Tibial nerve (tissue), 4 donors: ENCODE measurements around the gene P2RY8. TPM values are rescaled to one million over a fixed set of nuclear protein-coding genes. Genes with fewer than 3 reads are reported as not detected.
"Not testable (repeated sequence)": the region's sequence is repeated elsewhere in the genome, so short reads cannot be mapped to it uniquely, and the experiment has no call there.

Source experiments
- DNase-seq, 2 donors: peaks; one replicate each; pipeline ENCODE4 v3.0.0-alpha.2; 2019; ENCODE audit warnings: low spot score in 2 of 2
- H3K27ac ChIP-seq, 4 donors: fragments of 200-600 bp; sonication (generic) in 3 of 4; one replicate each; pipeline ENCODE4 v1.5.1; 2017 to 2019; ENCODE audit warnings: mild to moderate bottlenecking in 1 of 4
- H3K27me3 ChIP-seq, 2 donors: fragments of 200-600 bp; sonication (generic) in 1 of 2; one replicate each; pipeline versions ENCODE4 v1.5.1 to v1.6.0; 2017 to 2019
- H3K36me3 ChIP-seq, 3 donors: fragments of 200-600 bp; sonication (generic); one replicate each; pipeline ENCODE4 v1.5.1; 2018 to 2019
- H3K4me1 ChIP-seq, 4 donors: fragments of 200-600 bp; sonication (generic) in 3 of 4; one replicate each; pipeline ENCODE4 v1.5.1; 2017 to 2019
- H3K4me3 ChIP-seq, 4 donors: fragments of 200-600 bp; sonication (generic) in 3 of 4; one replicate each; pipeline ENCODE4 v1.5.1; 2017 to 2019; ENCODE audit warnings: mild to moderate bottlenecking in 1 of 4, moderate library complexity in 1 of 4
- H3K9me3 ChIP-seq, 4 donors: fragments of 200-600 bp; sonication (generic) in 3 of 4; one replicate each; pipeline ENCODE4 v1.5.1; 2017 to 2019
- EP300 ChIP-seq, 2 donors: sonication (generic); formaldehyde crosslinking; IDR thresholded peaks; one replicate each; pipeline ENCODE4 v1.6.1; 2017; ENCODE audit warnings: antibody characterized with exemption in 2 of 2, mild to moderate bottlenecking in 1 of 2
- POLR2A ChIP-seq, 2 donors: fragments of 450-650 bp; IDR thresholded peaks; one replicate each; pipeline ENCODE4 v1.6.1; 2017; ENCODE audit warnings: antibody characterized with exemption in 2 of 2, mild to moderate bottlenecking in 2 of 2, moderate library complexity in 2 of 2
- WGBS, 2 donors: methylation state at CpG; one replicate each; pipeline ENCODE4 v1.1.5; 2018; 5-methylcytosine and 5-hydroxymethylcytosine counted together
- total RNA-seq, 4 donors: library from RNA; depleted of rRNA; stranded (reverse); fragments of >200 nt; gene quantifications; one replicate each; pipeline ENCODE4 v1.1.0, GENCODE V29; 2016
- TF ChIP-seq, protein P1 (sequence below), 5 experiments: fragments of 200-600 bp in 3 of 5; fragments of 450-650 bp in 2 of 5; sonication (generic) in 3 of 5; IDR thresholded peaks; one replicate each; pipeline ENCODE4 v1.5.1; 2016 to 2019; ENCODE audit warnings: antibody characterized with exemption in 5 of 5, mild to moderate bottlenecking in 3 of 5, moderate library complexity in 2 of 5

The P2RY8 gene
- total RNA-seq, 4 donors from 2014 or later: 0.84 to 2.8 (median 1.2) TPM

DNA sequence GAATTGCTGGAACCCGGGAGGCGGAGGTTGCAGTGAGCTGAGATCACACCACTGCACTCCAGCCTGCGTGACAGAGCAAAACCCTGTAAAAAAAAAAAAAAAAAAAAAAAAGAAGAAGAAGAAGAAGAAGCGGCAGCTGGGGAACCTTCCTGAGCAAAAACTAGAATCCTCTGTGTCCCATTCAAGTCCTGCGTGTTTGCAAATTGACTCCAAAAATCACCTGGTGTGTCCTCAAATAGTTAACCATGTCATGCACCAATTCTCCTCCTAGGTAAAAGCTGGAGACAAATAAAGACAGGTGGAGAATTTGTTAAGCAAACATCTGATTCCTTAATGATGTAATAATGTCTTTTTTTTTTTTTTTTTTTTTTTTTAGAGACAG is 52.4 kb downstream of the P2RY8 start:
- TF ChIP-seq EP300 (IDR thresholded peaks at IDR 0.05): no peak
- no peak for TF ChIP-seq POLR2A (IDR thresholded peaks at IDR 0.05)
- TF ChIP-seq, protein P1, sequence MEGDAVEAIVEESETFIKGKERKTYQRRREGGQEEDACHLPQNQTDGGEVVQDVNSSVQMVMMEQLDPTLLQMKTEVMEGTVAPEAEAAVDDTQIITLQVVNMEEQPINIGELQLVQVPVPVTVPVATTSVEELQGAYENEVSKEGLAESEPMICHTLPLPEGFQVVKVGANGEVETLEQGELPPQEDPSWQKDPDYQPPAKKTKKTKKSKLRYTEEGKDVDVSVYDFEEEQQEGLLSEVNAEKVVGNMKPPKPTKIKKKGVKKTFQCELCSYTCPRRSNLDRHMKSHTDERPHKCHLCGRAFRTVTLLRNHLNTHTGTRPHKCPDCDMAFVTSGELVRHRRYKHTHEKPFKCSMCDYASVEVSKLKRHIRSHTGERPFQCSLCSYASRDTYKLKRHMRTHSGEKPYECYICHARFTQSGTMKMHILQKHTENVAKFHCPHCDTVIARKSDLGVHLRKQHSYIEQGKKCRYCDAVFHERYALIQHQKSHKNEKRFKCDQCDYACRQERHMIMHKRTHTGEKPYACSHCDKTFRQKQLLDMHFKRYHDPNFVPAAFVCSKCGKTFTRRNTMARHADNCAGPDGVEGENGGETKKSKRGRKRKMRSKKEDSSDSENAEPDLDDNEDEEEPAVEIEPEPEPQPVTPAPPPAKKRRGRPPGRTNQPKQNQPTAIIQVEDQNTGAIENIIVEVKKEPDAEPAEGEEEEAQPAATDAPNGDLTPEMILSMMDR (IDR thresholded peaks at IDR 0.05): no peak
- DNase-seq: no peak
- 79 to 87% methylated on average over 5 of the region's 5 CpGs for WGBS, 2 donors
- no peaks in the 10 kb centered on the region for H3K4me1 ChIP-seq
- H3K36me3 ChIP-seq: no peaks in the 10 kb centered on the region
- no peak overlapping the region for H3K27ac ChIP-seq
- H3K27me3 ChIP-seq: no peaks in the 10 kb centered on the region
- no peak overlapping the region for H3K4me3 ChIP-seq
- peaks cover 0 to 23% (median 1%) of the 10 kb centered on the region in 4 donors for H3K9me3 ChIP-seq

DNA sequence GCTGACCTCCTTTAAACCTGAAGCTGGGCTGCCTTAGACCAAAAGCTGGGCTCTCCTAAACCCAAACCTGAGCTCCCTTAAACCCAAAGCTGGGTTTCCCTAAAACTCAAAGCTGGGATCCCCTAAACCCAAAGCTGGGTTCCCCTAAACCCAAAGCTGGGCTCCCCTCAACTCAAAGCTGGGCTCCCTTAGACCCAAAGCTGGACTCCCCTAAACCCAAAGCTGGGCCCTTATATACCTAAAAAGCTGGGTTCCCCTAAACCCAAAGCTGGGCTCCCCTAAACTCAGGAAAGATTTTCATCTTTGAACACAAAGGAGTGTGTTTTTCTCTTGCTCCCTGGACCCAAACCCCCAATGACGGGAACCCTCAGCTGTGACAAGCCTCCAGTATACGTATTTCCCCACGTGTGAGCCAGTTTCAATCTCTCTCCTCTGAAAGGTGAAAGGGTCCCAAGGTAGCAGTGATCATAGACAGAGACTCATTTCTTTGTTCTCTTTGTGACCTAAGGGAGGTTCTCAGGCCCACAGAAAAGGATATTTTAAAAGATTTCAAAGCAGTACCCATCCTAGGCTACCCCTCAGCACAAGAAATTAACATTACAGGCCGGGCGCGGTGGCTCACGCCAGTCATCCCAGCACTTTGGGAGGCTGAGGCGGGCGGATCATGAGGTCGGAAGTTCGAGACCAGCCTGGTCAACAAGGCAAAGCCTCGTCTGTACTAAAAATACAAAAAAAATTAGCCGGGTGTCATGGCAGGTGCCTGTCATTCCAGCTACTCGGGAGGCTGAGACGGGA is 52.9 kb downstream of the P2RY8 start:
- no peaks in the 10 kb centered on the region for H3K27me3 ChIP-seq
- H3K9me3 ChIP-seq: peaks cover 0 to 29% (median 1%) of the 10 kb centered on the region in 4 donors
- no peak for DNase-seq
- H3K27ac ChIP-seq: no peak overlapping the region
- no peaks in the 10 kb centered on the region for H3K36me3 ChIP-seq
- 80 to 85% methylated on average over 15 of the region's 15 CpGs for WGBS, 2 donors
- TF ChIP-seq, protein P1 (IDR thresholded peaks at IDR 0.05): no peak
- TF ChIP-seq POLR2A (IDR thresholded peaks at IDR 0.05): no peak
- no peak for TF ChIP-seq EP300 (IDR thresholded peaks at IDR 0.05)
- no peaks in the 10 kb centered on the region for H3K4me1 ChIP-seq
- H3K4me3 ChIP-seq: no peak overlapping the region

DNA sequence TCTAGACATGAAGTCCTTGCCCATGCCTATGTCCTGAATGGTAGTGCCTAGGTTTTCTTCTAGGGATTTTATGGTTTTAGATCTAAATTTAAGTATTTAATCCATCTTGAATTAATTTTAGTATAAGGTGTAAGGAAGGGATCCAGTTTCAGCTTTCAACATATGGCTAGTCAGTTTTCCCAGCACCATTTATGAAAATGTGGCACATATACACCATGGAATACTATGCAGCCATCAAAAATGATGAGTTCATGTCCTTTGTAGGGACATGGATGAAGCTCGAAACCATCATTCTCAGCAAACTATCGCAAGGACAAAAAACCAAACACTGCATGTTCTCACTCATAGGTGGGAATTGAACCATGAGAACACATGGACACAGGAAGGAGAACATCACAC is 54.5 kb downstream of the P2RY8 start:
- not testable (repeated sequence) for H3K27ac ChIP-seq, DNase-seq, H3K27me3 ChIP-seq, H3K4me1 ChIP-seq, H3K4me3 ChIP-seq, H3K36me3 ChIP-seq
- WGBS, 2 donors: 100% methylated on average over 1 of the region's 2 CpGs; no CpG with 5 or more reads in 1 of the 2 donors
- peaks cover 0 to 32% (median 1%) of the 10 kb centered on the region in 4 donors for H3K9me3 ChIP-seq

DNA sequence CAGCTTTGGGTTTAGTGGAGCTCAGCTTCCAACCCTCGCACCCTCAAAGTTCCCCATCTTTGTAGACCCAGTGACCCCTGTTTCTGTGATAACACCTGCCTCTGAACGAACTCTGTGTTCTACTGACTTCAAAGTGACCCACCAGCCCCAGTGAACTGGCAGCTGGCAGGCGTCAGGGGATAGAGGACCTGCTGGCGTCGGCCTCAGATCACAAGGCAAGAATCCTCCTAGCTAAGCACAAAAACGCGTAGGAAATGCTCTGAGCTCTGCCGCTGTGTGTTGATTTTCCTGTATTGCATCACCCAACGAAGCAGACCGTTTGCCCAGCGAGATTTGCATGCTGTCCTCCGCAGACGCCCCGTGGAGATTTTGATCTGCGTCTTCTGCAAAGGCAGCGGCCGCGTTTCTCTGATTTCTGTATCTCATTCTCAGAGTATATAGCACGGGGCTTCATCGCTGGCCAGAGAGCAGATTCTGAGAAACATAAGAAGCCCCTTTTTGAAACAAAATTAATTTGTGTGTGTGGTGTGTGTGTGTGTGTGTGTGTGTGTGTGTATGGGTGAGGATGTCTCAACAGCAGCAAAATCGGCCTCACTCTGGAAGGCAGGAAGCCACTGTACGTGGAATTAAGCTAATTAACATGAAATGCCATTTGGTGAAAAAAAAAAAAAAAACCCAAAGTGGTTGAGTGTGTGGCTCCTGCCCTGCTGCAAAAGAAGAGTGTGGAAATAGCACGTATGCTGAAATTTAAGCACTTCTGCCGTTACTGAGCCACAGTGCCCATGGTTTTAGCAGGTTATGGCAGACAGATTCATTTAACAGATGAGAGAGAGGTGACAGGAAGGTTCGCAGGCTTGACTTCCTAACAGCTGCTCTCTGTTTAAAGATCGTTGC is 55.1 kb downstream of the P2RY8 start:
- H3K36me3 ChIP-seq: no peaks in the 10 kb centered on the region
- peak overlapping the region in 1 of 4 donors; percentile 3 for H3K4me3 ChIP-seq
- peaks cover 0 to 32% (median 1%) of the 10 kb centered on the region in 4 donors for H3K9me3 ChIP-seq
- H3K27ac ChIP-seq: peak overlapping the region in 3 of 4 donors; percentile 34 to 62 (median 57)
- 16 to 26% methylated on average over 26 of the region's 26 CpGs for WGBS, 2 donors
- H3K4me1 ChIP-seq: no peaks in the 10 kb centered on the region
- no peaks in the 10 kb centered on the region for H3K27me3 ChIP-seq
- peak in 1 of 2 donors; percentile 48 for DNase-seq
- peak in 1 of 2 donors; percentile 21 for TF ChIP-seq POLR2A (IDR thresholded peaks at IDR 0.05)
- TF ChIP-seq, protein P1 (IDR thresholded peaks at IDR 0.05): no peak
- peak in 1 of 2 donors; percentile 79 for TF ChIP-seq EP300 (IDR thresholded peaks at IDR 0.05)

DNA sequence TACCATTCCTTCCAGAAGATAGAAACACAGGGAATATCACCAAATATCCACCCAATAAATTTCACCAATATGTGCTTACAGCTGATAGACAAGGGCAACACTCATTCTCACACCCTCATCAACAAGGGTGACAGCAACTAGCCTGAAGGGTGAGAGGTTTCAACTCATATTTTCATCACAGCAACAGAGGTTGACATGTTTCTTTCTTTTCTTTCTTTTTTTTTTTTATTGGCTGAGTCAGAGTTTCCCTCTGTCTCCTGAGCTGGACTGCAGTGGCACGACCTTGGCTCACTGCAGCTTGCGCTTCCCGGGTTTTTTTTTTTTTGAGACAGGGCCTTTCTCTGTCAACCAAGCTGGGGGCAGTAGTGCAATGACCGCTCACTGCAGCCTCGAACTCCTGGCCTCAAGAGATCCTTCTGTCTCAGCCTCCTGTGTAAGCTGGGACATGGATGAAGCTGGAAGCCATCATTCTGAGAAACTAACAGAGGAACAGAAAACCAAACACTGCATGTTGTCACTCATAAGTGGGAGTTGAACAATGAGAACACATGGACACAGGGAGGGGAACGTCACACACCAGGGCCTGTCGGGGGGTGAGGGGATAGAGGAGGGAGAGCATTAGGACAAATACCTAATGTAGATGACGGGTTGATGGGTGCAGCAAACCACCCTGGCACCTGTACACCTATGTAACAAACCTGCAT is 56.8 kb downstream of the P2RY8 start:
- H3K4me1 ChIP-seq: no peaks in the 10 kb centered on the region
- no peak overlapping the region for H3K27ac ChIP-seq
- H3K4me3 ChIP-seq: no peak overlapping the region
- WGBS, 2 donors: 71 to 81% methylated on average over 8 of the region's 8 CpGs
- TF ChIP-seq, protein P1 (IDR thresholded peaks at IDR 0.05): no peak
- no peak for TF ChIP-seq EP300 (IDR thresholded peaks at IDR 0.05)
- TF ChIP-seq POLR2A (IDR thresholded peaks at IDR 0.05): no peak
- no peaks in the 10 kb centered on the region for H3K27me3 ChIP-seq
- H3K9me3 ChIP-seq: peaks cover 0 to 25% (median 1%) of the 10 kb centered on the region in 4 donors
- no peak for DNase-seq
- no peaks in the 10 kb centered on the region for H3K36me3 ChIP-seq
